GM19025 (cell line): ENCODE measurements around the gene PRDX6.
"Not testable (repeated sequence)": the region's sequence is repeated elsewhere in the genome, so short reads cannot be mapped to it uniquely, and the experiment has no call there.

Source experiments
- ATAC-seq: cut with Tn5 transposase; IDR thresholded peaks from one replicate; pipeline ENCODE4 v1.9.1; 2021; ENCODE audit warnings: mild to moderate bottlenecking, low read depth, moderate library complexity; ENCODE audit not compliant: unreplicated experiment

Gene PRDX6

DNA sequence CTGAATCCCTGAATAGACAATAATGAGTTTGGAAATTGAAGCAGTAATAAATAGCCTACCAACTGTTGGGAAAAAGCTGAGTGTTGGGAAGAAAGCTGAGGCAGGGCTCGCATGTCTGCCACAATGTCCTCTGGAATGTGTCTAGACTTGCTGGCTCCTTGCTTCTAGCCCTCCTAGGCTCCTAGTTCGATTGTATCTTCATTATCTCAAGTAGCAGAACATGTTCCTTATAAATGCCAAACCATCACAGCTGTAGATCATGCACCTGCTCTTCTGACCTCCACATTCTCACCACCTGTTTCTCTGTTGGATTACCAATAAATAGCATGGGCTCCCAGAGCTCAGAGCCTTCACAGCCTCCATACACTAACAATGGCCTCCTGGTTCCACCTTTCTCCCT is 12.9 kb upstream of the PRDX6 start:
- not testable (repeated sequence) for ATAC-seq

GRCh38 chr1:173467426-173467825 is 9.7 kb upstream of the PRDX6 start:
- no peak for ATAC-seq

- ATAC-seq, result no peak
These were observed 7.5 kb upstream of the PRDX6 start for GRCh38 chr1:173469656-173470055.

DNA sequence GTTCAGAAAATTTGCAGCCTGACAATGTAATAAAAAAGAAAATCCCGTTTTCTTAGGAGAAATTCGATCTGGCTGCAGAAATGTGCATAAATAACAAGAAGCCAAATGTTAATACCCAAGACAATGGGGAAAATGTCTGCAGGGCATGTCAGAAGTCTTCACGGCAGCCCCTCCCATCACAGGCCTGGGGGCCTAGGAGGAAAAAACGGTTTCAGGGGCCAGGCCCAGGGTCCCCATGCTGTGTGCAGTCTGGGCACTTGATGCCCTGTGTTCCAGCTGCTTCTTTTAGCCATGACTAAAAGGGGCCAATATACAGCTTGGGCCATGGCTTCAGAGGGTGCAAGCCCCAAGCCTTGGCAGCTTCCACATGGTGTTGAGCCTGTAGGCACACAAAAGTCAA is 6.5 kb upstream of the PRDX6 start:
- no peak for ATAC-seq

DNA sequence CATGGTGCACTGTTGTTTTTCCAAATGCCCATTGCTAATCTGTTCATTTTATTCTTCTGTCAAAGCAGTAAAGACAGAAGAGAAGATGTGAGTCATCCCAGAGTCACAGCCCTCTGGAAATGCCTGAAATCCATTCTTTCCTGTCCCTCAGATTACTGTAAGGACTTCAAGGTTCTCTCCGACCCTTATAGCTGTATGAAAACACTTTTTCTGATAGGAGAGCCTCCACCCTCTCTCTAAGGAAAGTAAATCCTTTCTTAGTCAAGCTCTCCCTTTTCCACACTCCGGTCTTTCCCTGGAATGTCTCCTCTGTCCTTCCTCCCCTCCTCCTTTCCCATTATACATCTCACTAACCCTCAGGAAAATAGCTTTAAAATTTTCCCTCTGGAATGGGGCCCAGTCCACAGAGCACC is 3.5 kb upstream of the PRDX6 start:
- no peak for ATAC-seq

DNA sequence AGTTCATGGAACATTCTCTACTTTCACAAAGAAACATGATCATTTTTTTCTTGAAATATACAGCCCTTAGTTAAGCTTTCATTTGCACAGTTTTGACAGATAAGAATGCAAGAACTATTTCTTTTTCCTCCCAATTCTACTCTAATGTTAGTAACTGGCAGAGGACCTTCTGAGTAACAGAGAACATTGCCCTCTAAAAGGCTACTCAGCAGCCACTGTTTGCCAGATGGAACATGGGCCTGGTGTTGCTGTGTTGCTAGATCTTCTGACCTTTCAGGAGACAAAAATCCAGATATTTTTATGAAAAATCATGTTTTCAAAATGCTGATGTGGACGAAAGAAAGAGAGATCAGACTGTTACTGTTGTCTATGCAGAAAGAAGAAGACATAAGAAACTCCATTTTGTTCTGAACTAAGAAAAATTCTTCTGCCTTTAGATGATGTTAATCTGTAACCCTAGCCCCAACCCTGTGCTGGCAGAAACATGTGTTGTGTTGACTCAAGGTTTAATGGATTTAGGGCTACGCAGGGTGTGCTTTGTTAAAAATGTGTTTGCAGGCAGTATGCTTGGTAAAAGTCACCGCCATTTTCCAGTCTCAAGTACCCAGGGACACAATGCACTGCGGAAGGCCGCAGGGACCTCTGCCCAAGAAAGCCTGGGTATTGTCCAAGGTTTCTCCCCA is 2.9 kb upstream of the PRDX6 start:
- ATAC-seq, result no peak

- ATAC-seq, result not testable (repeated sequence)
These were observed 2.2 kb upstream of the PRDX6 start for GRCh38 chr1:173474780-173475421.

DNA sequence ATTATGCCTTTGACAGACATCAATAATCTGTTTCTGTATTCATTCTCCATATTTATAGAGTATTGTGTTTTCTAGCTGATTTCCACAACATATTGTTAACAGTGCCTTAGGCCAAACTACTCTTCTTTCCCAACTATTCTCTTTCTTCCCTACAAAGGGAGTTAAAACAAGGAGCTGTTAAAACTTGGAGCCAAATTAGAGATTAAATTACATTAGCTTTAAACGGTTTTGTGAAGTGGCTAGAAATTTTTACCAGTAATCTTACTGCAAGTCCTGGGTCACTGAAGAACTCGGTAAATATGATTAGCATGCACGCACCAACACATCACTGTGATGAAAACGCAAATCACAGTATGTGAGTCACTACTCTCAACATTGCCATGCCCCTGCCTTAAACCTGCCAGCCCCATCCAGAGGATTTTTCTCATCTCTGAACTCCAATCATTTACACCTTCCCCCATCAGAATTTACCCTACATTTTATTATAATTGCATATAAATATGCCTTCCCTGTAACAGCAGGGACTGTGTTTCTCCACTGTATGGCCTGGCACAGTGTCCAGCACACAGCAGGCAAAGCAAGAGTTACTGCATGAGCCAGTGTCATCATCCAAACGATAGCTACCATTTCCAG is 1.5 kb upstream of the PRDX6 start:
- no peak for ATAC-seq

GRCh38 chr1:173476197-173476664 is 904 bp upstream of the PRDX6 start:
- ATAC-seq, result no peak

GRCh38 chr1:173476665-173477285 is 360 bp upstream of the PRDX6 start:
- ATAC-seq, result peak; percentile 98

DNA sequence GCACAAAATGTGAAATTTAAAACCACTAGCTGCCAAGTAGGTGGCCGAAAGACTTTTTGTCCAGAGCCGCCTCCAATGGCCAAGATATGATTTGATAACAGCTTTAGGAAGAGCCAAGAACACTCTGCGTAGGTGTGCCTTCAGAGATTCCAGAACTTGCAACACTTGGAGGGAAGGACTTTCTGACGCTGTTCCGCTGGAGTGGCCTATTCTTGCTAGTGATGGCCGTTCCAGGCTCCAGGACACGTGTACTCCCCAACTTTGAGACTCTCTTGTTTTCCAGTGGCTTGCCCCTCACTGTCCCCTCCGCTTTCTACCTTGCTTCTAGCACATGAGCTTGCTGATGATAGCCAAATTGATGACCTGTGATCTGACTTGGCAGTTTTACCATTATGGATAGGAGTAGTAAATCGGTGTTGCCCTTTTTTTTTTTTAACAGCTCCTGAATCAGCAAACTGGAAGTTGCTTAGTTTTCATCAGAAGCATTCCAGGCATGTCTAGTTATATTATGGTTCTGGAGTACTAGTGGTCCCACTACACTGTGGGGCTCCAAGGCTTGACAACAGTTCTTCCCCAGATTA is 1.0 kb downstream of the PRDX6 start:
- no peak for ATAC-seq

GRCh38 chr1:173479649-173480048 is 2.5 kb downstream of the PRDX6 start:
- ATAC-seq, result no peak

DNA sequence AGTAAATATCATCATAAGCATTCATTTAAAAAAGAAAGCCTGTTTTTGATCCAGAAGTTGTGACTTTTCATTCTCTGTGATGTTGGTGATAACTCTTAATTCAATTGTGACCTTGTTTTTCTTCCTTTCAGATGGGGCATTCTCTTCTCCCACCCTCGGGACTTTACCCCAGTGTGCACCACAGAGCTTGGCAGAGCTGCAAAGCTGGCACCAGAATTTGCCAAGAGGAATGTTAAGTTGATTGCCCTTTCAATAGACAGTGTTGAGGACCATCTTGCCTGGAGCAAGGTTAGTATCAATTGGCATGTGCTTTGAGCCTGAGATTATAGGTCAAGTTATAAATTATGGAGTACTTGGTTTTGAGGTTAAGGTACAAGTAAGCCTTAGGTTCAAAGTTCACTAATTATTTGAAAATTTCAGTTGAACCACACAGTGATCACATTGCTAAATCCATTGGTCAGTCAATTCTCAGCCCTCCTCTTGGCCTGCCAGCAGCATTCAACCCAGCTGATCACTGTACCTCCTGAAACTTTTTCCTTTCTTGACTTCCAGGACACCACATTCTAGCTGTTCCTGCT is 4.1 kb downstream of the PRDX6 start:
- no peak for ATAC-seq

DNA sequence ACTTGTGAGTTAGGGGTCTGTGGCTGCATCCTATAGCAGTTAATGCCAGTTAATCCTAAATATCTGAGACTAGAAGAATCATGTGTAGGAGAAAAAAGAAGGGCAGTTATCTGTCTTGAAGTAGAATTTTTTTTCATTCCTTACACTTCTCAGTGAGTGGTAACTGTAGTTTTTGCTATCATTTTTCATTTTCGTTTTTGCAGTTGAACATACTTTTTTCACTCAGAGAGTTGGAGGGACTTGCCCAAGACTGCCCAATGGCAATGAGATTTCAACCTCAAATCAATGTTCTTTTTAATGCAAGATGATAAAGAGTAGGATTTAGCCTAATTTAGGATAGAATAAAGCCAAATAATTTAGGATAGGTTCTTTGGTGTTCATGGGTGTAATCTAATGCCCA is 5.5 kb downstream of the PRDX6 start:
- no peak for ATAC-seq

- no peak for ATAC-seq
These were observed 7.1 kb downstream of the PRDX6 start for GRCh38 chr1:173484276-173484675.

- no peak for ATAC-seq
These were observed 8.3 kb downstream of the PRDX6 start for GRCh38 chr1:173485401-173485800.

GRCh38 chr1:173488001-173488400 is 10.9 kb downstream of the PRDX6 start:
- no peak for ATAC-seq

GRCh38 chr1:173489149-173489600 is 12.0 kb downstream of the PRDX6 start:
- no peak for ATAC-seq

DNA sequence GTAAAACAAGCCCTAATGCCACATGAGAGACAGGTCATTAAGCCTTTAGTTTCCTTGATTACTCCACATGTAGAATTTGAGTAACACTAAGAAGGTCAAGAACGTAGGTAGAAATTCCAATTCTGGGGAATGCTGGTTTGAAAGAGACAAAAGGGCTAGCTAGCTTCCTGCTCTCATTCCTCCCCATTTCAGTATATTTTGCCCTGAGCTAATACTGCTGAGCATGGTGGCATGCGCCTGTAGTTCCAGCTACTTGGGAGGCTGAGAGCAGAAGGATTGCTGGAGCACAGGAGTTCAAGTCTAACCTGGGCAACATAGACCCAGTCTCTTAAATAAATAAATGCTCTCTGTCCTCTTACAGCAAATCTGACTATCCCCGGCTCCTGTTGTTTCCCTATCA is 12.8 kb downstream of the PRDX6 start:
- ATAC-seq, result no peak

- no peak for ATAC-seq
These were observed 14.4 kb downstream of the PRDX6 start for GRCh38 chr1:173491508-173491907.

DNA sequence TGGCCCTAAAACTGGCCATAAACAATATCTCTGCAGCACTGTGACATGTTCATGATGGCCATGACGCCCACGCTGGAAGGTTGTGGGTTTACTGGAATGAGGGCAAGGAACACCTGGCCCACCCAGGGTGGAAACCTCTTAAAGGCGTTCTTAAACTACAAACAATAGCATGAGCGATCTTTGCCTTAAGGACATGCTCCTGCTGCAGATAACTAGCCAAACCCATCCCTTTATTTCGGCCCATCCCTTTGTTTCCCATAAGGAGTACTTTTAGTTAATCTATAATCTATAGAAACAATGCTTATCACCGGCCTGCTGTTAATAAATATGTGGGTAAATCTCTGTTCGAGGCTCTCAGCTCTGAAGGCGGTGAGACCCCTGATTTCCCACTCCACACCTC is 16.0 kb downstream of the PRDX6 start:
- ATAC-seq, result not testable (repeated sequence)
